HG02798 (cell line): ENCODE measurements around the gene PTPRD.

Experiments used
- ATAC-seq: cut with Tn5 transposase; IDR thresholded peaks from one replicate; pipeline ENCODE4 v1.9.1; 2021; ENCODE audit warnings: mild to moderate bottlenecking; ENCODE audit not compliant: unreplicated experiment, poor library complexity

Gene PTPRD

DNA sequence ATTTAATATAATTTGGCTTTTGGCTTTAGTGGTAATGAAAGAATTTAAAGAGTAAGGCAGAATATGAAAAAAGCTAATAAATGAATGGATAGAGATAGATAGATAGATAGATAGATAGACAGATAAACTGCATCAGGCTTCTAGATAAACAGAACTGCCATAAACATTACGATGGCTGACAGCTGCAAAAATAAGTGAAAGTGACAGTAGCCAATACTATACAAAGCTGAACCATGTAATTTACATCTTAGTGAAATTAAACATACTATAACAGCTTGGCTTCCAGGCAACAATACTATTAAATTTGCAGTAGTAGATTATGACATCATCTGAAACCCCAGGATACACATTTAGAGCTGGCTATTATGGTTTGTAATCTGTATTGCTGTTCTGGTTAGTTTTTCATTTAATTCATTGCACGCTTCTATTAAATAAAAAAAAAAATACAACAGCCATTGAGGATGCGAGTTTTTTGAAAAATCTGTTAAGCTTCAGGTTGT, 1354.8 kb downstream of the PTPRD start:
- ATAC-seq, result no peak

GRCh38 chr9:9246726-9247125, 1366.1 kb downstream of the PTPRD start:
- ATAC-seq, result no peak

- no peak for ATAC-seq
These were observed 1380.9 kb downstream of the PTPRD start for GRCh38 chr9:9231946-9232345.

GRCh38 chr9:9229269-9229668, 1383.5 kb downstream of the PTPRD start:
- ATAC-seq, result no peak

DNA sequence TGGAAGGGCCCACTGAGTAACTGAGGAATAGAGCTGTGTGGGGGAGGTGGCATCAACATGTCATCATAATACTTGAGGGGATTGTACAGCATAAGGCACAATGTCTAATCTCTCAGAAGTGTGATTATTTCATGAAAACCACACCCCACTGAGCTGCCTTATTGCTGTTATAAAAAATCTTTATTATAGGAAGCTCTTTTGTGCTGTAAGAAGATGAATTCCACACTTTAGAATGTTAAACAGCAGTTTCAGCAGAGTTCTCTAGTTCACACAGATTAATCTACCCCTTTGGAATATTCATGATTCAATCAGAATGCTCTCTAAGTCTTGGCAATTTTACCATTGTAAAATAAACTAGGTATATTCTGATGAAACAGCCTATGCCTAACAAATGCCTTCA, 1389.6 kb downstream of the PTPRD start:
- ATAC-seq, result no peak

GRCh38 chr9:9222730-9223129, 1390.1 kb downstream of the PTPRD start:
- no peak for ATAC-seq

DNA sequence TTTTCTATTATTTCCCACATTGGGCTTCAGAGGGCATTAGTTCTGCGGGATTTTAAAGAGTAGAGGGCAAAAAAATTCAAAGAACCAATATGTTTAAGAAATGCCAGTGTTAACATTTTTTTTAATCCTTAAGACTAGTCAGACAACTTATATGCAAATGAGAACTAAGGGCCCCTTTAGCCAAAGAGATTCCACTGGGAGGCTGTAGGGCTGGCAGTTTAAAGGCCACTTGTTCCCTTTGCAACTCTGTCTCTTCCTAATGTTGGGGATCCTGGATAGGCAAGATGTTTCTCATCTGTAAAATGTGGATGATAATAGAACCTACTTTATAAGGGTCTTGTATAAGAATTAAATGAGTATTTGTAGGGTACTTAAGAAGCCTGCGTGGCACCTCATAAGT, 1395.9 kb downstream of the PTPRD start:
- no peak for ATAC-seq

DNA sequence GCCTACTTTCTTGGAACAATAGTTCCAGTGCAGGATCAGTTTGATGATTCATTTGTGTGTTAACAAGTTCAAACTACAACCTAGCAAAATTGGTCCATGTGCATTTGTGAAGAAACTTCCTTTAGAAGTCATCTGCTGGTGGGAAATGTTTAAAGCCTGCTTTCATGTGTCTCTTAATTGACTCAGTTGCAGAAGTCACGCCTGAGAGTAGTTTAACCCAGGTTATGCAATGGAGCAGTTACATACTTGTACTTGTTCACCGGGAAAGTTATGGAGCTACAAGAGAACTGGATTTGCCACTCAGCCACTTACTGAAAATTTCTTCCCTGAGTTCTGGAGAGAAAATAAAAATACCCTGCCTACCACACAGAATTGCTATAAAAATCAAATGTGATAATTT, 1397.8 kb downstream of the PTPRD start:
- no peak for ATAC-seq

GRCh38 chr9:9214066-9214465, 1398.7 kb downstream of the PTPRD start:
- ATAC-seq, result no peak

- ATAC-seq, result no peak
These were observed 1399.8 kb downstream of the PTPRD start for GRCh38 chr9:9212963-9213362.

DNA sequence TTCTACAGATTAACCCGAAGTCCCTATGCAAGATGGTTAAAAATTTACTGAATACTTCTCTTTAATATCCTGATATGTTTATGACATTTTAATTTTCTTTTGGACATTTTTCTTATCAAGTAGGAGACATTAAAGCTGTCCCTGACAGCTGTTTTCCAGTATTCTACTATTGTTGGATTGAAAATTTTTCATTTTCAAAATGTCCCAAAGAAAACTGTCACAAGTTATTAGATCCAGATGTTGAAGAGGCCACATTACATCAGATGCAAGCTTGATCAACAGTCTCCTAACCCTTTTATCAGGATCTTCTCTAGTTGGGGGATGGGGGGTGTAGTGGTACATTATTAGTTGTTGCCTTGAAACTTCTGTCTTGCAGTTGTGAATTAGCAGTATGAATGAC, 1410.5 kb downstream of the PTPRD start:
- no peak for ATAC-seq

DNA sequence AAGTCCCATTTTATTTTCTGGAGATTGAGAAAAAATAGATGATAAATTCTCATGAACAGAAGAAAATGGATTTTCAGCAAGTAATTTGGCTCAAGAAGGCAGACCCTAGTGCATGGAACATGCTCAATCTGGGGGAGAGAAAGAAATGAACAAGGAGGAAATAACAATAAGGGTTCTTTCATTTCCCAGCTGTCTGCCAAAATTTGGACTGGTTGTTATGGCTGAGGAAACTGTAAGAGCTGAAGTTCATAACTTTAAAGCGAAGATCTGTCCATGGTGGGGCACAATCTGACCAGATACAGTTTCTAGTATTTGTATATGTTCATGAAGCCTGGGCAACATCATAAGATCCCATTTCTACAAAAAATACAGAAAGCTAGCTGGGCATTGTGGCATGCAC, 1426.7 kb downstream of the PTPRD start:
- no peak for ATAC-seq

DNA sequence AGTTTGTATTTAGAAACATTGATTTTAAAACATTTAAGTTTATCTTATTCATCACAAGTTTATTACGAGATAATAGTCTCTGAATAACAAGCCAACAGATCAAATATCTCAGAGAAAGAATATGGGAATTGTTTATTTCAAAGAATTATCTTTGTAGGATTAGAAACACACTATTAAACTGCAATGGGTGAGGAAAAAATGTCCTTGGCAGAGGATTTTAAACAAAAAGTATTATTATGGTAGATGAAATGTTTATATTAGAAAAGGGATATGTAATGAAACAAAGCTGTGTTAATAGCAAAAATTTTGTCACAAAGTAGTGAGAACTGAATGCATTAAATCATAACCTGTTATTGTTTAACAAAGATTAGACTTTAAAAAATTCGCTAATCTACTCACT, 1430.4 kb downstream of the PTPRD start:
- no peak for ATAC-seq

- no peak for ATAC-seq
These were observed 1435.7 kb downstream of the PTPRD start for GRCh38 chr9:9177081-9177480.

GRCh38 chr9:9174358-9174757, 1438.4 kb downstream of the PTPRD start:
- ATAC-seq, result no peak

DNA sequence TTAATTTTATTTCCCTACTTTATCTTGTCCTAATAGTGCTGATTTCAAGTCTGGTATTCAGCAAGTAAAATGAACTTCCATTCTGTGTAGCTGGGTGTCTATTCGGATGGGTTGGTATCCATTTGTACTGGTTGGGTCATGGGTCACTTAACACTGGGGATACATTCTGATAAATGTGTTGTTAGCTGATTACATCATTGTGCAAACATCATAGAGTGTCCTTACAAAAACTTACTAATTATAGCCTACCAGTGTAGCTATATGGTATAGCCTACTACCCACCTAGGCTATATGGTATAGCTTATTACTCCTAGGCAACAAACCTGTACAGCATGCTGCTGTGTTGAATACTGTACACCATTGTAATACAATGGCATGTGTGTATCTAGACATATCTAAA, 1439.5 kb downstream of the PTPRD start:
- no peak for ATAC-seq

- no peak for ATAC-seq
These were observed 1442.2 kb downstream of the PTPRD start for GRCh38 chr9:9170439-9171134.

DNA sequence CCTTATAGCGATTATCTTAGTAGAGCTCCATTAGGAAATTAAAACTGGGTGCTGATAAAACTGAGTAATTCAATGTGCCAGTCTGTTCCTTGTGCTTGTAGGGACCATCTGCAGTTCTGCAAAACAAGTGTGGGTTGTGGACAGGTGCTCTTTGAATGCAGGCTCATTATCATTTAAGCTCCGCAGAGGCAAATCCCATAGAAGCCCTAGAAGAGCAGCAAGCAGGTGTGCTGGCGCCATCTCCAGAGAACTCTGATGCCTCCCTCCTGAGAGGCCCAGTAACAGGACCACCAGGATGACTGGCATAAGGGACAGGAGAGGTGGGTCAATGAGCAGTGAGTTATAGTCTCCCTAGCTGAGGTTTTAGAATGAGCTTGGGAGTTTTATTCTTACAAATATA, 1470.8 kb downstream of the PTPRD start:
- ATAC-seq, result no peak

DNA sequence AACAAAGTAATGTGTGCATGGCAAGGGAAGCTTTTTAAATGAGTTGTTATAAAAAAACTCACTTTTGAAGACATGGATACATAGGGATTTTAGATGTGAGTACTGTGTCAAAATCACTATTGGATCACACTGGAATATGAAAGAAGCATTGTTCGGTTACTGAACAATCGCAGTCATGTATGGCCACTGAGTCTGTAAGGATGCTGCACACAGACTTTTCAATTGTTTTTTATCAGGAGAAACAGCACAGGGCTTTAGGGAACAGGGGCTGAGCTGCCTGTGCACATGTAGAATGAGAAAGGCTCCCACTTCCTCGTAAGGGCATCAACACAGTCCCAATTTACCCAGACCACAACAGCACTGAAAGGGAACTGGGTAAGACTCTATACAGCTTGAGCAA, 1479.3 kb downstream of the PTPRD start:
- ATAC-seq, result no peak

- no peak for ATAC-seq
These were observed 1488.2 kb downstream of the PTPRD start for GRCh38 chr9:9124616-9125015.

- ATAC-seq, result no peak
These were observed 1490.4 kb downstream of the PTPRD start for GRCh38 chr9:9122230-9122875.

- ATAC-seq, result no peak
These were observed 1494.9 kb downstream of the PTPRD start for GRCh38 chr9:9117866-9118265.
